DMS53 treated with DMSO at 0.1 percent for 48 hours (cell line): Measurements from ENCODE around the gene ATRX.
"Not testable (repeated sequence)": the region's sequence is repeated elsewhere in the genome, so short reads cannot be mapped to it uniquely, and the experiment has no call there.

ENCODE experiments used
- DNase-seq: peaks from one replicate; lab custom pipeline; 2025; ENCODE audit not compliant: unreplicated experiment; lab: John Stamatoyannopoulos, UW

Gene ATRX

GRCh38 chrX:77500164-77500563, 285.9 kb downstream of the ATRX start:
- DNase-seq: not testable (repeated sequence)

GRCh38 chrX:77493677-77494553, 292.1 kb downstream of the ATRX start:
- no peak for DNase-seq

- DNase-seq: no peak
Measured at GRCh38 chrX:77484045-77484444, 302.0 kb downstream of the ATRX start.

GRCh38 chrX:77455437-77455836, 330.6 kb downstream of the ATRX start:
- no peak for DNase-seq
